HTERT RPE-1 (cell line): ENCODE measurements around the gene RAP2A.

Experiments used
- in situ Hi-C: fragments of 300-500 bp; cut with MboI; formaldehyde crosslinking; loops from 4 replicates; pipeline ENCODE4 v1.14.3; 2020; ENCODE audit warnings: low sequenced_read_pairs

Gene RAP2A

DNA sequence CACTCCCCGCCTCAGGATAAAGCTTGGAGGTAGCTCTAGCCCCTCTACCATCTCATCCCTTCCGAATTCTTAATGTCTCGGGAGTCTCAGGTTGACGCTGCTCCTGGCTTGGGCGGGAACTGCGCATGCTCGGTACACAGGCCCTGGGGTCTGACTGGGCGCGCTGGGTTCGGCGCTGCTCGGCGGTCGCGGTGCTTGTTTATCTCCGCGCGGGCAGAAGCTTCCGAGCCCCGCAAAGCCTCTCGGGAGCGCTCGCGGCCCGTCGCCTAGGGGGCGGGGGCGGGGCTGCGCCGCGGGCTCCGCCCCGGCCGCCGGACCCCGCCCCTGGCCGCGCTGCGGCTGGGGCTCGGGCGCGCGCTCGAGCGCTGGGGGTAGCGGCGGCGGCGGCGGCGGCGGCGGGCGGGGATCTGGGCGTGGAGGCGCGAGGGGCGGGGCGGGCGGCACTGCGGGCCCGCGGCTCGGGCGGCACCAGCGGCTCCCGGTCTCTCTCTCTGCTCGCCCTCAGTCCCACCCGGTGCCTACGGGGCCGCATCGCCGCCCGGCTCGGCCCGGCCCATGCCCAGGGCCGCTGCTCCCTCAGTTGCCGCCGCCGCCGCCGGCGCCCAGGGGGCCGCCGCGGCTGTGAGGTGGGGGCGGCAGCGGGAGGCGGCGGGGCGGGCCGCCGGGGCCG, at the start of gene RAP2A:
TSS of gene RAP2A (plus strand) at position 443 of the 670 bp plus-strand sequence. CDS start 302 bp downstream, outside the sequence.
- in situ Hi-C loops = no loop called here

- in situ Hi-C loops = no loop called here
These were observed 49.6 kb upstream of the RAP2A start for GRCh38 chr13:97384371-97384770.

DNA sequence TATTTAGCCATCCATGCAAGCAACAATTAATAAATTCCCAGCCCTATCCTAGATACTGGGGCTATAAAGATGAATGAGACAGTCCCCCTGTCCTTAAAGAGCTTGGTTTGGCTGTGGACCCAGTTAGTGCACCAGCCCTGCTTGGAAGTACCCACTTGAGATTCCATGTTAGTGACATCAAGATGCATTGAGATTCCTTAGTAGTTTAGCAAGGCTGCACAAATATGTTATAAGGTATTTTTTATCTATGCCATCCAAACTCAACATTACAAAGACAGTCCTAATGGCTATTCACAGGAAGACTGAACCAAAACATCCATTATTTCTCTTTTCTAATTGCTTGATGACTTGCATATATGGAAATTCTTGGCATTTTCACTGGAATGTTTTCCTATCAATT, 48.8 kb upstream of the RAP2A start:
- in situ Hi-C loops = no loop called here

DNA sequence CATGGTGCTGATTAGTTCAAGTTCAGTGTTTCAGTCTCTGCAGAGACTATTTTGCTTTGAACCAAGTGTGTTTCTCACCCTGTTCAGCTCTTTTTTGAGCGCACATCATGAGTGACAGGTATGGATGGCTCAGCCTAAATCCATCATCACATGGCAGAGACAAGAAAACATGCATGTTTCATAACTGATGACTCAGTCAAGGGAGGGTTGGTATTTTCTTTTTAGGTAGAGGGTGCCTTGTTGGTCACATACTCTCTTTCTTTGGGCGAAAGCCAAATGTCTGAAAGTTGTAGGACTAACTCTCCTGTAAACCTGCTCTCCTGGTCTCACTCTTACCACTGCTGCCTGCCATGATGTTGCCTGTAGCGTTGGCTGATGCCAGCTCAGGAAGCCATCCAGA, 48.1 kb upstream of the RAP2A start:
- in situ Hi-C loops = no loop called here

DNA sequence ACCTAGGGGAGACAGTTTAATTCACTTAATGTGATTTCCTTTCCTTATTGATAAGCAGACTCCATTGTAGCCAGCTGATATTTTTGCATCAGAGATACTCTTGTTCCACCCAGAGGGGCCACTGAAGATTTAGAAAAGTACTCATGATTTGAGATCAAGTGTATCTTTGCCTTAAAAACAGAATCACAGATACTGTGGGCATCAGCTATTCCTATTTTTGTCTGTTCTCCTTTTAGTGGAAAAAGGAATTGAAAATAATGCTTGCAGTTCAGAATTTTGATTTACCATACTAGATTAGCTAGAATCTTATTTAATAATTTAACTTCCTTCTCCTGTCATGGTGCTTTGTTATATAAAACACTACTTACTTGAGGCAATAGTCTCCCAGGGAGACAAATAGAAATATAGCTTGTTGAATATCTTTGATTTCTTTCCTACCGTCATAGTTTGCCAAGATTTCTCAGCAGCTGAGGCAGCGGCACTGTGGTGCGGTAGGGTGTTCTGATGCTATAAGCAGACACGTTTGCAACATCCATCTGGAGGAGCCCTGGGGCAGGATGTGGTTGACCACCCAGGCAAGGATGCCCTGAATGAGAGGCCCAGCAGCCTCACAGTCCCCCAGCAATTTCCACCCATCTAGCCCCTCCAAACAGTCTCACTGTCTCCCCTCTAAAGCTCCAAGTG, 47.0 kb upstream of the RAP2A start:
- in situ Hi-C loops = no loop called here

DNA sequence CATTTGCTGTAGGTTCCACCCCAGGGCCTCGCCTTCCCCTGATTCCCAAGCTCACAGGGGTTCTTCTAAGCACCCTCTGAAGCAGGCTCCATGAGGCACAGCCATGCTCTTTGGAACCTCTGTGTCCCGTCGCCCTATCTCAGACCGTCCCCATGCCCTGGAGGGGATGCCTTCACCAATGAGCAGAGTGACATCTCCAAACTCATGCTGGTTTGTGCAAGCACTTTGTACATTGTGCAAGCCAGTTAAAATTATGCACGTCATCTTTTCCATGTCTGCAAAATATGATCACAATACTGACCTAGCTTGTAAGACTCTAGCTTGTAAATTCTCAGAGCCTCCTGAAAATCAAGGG, 46.5 kb upstream of the RAP2A start:
- in situ Hi-C loops = no loop called here

DNA sequence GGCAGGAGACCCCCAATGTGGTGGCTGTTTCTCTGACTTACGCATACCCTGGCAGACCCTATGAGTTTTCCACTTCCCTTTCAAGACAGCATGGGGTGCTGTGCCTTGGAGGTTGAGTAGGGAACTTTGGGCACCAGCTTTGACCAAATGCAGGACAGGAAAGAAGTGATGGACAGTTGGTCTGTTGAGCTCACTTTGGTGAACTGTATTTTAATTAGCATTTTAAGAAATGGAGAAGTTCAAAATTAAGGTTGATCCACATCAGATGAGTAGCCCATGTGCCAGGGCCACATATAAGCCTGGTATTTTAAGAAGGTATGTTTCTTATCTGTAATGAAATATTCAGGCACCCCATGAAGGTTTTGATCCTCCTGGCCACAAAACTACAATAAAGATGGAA, 46.1 kb upstream of the RAP2A start:
- in situ Hi-C loops = no loop called here

DNA sequence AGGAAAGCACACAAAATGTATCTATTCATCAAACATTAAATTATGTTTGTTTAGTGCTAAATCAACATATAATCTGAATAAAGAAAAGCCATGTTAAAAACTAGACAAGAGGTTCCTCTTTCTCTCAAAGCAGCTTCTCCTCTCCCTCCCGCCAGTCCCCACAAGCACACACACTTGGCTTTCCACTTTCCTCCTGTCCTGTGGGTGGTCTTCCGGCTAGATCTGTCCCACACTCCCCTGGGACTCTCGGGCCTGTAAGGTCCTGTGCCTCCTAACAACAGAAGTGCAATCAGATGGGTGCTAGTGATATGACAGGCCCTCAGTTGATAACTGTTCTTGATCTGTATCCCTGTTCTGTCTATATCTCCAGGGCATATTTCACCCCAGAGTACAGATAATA, 45.6 kb upstream of the RAP2A start:
- in situ Hi-C loops = no loop called here

DNA sequence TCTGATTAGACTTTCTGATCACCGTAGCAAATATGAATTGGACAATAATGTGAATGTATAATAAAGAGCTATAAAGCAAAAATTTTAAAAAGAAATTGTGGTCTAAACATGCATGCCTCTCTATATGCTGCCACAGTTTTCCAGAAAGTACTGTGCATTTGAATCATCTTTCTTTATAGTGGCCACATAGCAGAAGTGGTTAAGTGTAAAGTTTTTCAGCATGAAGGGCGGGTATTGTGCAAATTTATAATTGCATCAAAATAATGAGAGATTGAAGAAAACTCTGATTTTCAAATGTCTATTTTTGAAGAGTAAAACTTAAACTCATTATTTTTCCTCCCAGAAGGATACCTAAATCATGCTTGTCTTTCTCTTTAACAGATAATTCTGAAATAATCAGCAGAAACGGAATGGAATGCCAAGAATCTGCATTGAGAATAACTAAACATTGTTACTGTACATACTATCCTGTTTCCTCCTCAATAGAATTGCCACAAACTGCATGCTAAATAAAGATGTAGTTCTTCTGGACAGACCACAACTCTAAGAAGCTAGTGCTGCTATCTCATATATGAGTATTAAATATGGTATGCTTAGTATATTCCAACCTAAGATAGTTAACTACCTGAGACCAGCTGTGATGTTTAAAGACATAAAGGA, 42.9 kb upstream of the RAP2A start:
- in situ Hi-C loops = no loop called here

- in situ Hi-C loops = no loop called here
These were observed 41.9 kb upstream of the RAP2A start for GRCh38 chr13:97392020-97392419.

- in situ Hi-C loops = no loop called here
These were observed 39.4 kb upstream of the RAP2A start for GRCh38 chr13:97394542-97394941.

GRCh38 chr13:97395447-97396136, 38.4 kb upstream of the RAP2A start:
- in situ Hi-C loops = no loop called here

GRCh38 chr13:97397267-97397666, 36.7 kb upstream of the RAP2A start:
- in situ Hi-C loops = no loop called here

DNA sequence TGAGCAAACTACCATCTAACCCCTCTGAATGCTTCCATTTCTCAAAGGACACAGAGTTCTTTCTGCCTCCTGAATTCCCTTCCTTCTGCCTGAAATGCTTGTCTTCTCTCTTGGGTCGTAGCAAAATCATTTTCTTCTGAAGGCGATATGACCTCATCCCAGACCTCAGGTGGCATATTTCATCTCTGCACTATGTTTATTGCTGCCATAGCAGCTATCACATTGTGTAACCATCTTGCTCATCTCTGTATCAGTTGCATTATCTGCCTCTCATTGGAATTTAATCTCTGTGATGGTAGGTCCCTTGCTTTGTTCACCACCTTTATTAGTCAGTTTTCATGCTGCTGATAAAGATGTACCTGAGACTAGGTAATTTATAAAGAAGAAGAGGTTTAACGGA, 32.5 kb upstream of the RAP2A start:
- in situ Hi-C loops = no loop called here

DNA sequence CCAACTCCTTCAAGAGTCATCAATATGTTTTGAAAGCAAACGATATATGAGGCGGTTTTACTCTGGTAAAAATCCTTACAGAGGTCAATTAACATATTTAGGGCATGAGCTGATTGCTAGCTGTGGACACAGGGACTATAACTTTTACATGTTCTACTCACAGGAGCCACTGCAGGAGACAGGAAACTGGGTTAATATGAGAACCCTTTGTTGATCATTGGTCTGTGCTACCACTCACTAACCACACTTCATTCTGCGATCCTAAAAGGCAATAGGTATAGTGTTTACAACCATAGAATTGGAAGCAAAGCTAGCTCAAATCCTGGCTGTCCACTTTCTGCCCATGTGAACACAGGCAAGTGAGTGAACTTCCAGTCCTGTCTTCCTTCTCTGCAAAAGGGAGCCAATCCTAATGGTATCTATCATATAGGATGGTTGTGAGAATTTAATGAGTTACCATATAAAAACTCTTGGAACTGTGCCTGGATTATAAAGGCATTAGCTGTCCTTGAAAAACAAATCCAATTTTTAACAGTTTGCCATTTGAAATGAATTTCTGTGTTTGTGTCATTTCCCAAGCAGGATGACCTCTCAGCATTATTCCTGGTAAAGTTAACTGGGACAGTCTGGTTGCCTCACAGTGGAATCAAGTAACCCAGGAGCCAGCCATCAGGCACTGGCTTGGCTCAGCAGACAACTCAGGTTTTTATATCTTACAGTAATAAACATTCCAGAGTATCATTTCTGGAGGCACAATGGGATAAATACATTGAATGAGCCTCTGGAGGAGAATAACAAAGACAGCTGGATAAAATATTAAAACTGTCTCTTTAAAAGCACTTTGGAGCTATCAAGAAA, 29.8 kb upstream of the RAP2A start:
- in situ Hi-C loops = no loop called here

DNA sequence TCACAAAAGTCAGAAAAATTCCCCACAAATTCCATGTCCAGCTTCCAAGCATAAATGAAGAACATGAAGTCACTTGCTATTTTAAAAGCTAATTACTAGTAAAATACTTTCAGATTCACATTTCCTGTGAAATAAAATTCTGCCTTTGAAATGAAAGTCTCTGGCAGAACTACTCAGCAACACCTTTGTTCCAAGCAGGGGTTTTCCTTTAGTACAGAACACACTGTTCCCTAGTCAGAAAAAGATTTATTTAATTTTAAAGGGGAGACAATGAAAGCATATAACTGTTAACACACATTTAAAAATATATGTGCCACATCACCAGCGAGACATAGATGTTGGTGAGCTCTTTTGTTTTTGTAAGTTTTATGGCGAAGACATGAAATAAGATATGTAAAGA, 26.4 kb upstream of the RAP2A start:
- in situ Hi-C loops = no loop called here

- in situ Hi-C loops = no loop called here
These were observed 25.0 kb upstream of the RAP2A start for GRCh38 chr13:97408938-97409337.

GRCh38 chr13:97411984-97412383, 22.0 kb upstream of the RAP2A start:
- in situ Hi-C loops = no loop called here

DNA sequence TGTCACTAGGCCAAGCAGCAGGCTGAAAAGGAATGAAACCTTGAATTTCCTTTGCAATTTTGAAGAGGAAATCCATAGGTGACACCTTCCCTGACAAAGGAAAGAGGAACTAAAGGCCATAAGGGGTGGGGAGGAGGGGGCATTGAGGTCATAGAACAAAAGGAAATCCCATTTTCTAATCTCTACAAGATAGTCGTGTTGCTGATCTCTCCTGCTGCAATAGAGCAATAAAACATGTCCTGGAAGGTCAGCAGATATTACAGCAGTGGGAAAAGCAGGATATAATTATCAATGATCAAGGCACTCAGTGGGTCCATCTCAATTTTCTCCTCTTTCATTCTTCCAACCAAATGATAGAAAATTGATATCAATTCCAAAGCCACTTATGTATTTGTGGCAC, 20.3 kb upstream of the RAP2A start:
- in situ Hi-C loops = no loop called here

- in situ Hi-C loops = no loop called here
These were observed 19.6 kb upstream of the RAP2A start for GRCh38 chr13:97414392-97414791.

DNA sequence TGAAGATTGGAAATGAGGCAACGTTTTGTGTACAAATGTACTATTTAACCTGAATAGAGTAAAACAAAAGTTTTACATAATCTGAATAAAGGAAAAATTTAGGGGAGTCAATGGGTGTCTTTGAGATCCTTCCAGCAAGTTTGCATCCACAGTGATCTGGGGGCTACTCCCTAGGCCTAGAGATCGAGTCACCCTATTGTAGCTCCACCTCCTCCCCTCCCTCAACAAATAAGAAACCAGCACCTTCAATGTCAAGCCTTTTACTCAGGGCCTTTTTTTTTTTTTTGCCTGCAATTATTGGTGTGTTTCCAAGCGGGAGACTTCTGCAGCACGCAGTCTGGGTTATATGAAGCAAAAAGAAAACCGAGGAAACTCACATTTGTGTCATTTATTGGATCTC, 16.3 kb upstream of the RAP2A start:
- in situ Hi-C loops = no loop called here
